ENCODE measurements around the gene NAALADL2.
"Not testable (repeated sequence)": the region's sequence is repeated elsewhere in the genome, so short reads cannot be mapped to it uniquely, and the experiment has no call there.

NAALADL2 gene

DNA sequence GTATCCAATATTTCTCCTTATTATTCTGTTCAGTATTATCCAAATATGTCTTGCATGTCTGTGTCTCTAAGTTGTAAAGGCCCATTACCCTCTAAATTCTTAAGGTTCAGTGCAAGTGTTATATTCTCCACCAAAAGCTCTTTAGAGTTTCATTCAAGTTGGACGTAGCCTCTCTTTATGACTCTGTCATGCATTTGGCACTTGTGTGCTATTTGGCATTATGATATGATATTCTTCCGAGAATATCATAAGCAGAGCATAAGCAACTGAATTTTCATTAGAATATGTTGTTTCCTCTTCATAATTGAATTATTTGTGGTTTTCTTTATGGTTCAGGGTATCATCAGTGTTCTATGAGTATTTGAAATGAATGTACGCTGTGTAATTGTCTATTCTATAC lies 594.2 kb downstream of the NAALADL2 start:
- TF ChIP-seq EZH2phosphoT487 (conservative IDR thresholded peaks at IDR 0.05; ENCODE audit: low read length), result no peak
- TF ChIP-seq, protein P1, sequence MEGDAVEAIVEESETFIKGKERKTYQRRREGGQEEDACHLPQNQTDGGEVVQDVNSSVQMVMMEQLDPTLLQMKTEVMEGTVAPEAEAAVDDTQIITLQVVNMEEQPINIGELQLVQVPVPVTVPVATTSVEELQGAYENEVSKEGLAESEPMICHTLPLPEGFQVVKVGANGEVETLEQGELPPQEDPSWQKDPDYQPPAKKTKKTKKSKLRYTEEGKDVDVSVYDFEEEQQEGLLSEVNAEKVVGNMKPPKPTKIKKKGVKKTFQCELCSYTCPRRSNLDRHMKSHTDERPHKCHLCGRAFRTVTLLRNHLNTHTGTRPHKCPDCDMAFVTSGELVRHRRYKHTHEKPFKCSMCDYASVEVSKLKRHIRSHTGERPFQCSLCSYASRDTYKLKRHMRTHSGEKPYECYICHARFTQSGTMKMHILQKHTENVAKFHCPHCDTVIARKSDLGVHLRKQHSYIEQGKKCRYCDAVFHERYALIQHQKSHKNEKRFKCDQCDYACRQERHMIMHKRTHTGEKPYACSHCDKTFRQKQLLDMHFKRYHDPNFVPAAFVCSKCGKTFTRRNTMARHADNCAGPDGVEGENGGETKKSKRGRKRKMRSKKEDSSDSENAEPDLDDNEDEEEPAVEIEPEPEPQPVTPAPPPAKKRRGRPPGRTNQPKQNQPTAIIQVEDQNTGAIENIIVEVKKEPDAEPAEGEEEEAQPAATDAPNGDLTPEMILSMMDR (IDR thresholded peaks at IDR 0.05; ENCODE audit: insufficient read depth, low read length, poor library complexity, severe bottlenecking), result no peak
- no peak overlapping the region for H3K9ac ChIP-seq (ENCODE audit: low read length)
- no peak overlapping the region for H3K4me2 ChIP-seq (ENCODE audit: low read depth, low read length, poor library complexity, severe bottlenecking)
- no peaks in the 10 kb centered on the region for H3K79me2 ChIP-seq (ENCODE audit: insufficient read depth, low read length)
- H3K9me2 ChIP-seq (replicated peaks; ENCODE audit: insufficient read depth, low read length), result no peaks in the 10 kb centered on the region
- no peaks in the 10 kb centered on the region for H3K27me3 ChIP-seq (ENCODE audit: low read length)
- H3K4me3 ChIP-seq (ENCODE audit: insufficient read depth, low read length, poor library complexity, severe bottlenecking), result no peak overlapping the region
- H3K36me3 ChIP-seq (ENCODE audit: low read length), result no peaks in the 10 kb centered on the region
- no peak overlapping the region for H2AFZ ChIP-seq (ENCODE audit: low read depth, low read length, severe bottlenecking)
- H3K9me3 ChIP-seq (ENCODE audit: insufficient read depth, low read length), result no peaks in the 10 kb centered on the region
- H4K20me1 ChIP-seq (ENCODE audit: low read depth, low read length), result no peaks in the 10 kb centered on the region
- no peak overlapping the region for H3K27ac ChIP-seq (ENCODE audit: low read depth, low read length)
- H3F3A ChIP-seq (ENCODE audit: insufficient read depth), result no peaks in the 10 kb centered on the region

DNA sequence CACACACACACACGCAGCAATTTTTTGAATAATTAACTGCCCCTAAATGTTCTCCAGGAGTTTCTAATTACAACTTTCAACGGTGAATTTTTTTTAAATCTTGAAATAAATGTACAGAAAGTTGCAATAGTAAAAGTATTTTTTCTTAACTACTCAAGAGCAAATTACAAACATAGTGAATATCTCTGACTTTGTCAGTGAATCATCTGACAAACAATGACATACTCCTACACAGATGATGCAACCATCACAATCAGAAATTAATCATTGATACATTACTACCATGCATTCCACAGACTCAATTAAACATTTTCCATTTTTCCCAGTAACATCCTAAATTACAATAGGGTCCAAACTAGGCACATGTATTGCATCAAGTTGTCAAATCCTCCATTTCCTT lies 597.3 kb downstream of the NAALADL2 start:
- TF ChIP-seq, protein P1 (IDR thresholded peaks at IDR 0.05; ENCODE audit: insufficient read depth, low read length, poor library complexity, severe bottlenecking), result no peak
- no peak for TF ChIP-seq EZH2phosphoT487 (conservative IDR thresholded peaks at IDR 0.05; ENCODE audit: low read length)
- Histone ChIP-seq H3K27ac (ENCODE audit: low read depth, low read length) (no peak overlapping the region), H3K4me3 (ENCODE audit: insufficient read depth, low read length, poor library complexity, severe bottlenecking) (no peak overlapping the region), H3K27me3 (ENCODE audit: low read length) (no peaks in the 10 kb centered on the region), H3K9ac (ENCODE audit: low read length) (no peak overlapping the region), H4K20me1 (ENCODE audit: low read depth, low read length) (no peaks in the 10 kb centered on the region), H3K36me3 (ENCODE audit: low read length) (no peaks in the 10 kb centered on the region), H3K9me2 (replicated peaks; ENCODE audit: insufficient read depth, low read length) (no peaks in the 10 kb centered on the region), H3K9me3 (ENCODE audit: insufficient read depth, low read length) (no peaks in the 10 kb centered on the region; the same call in 1 of the 2 replicates), H3F3A (ENCODE audit: insufficient read depth) (no peaks in the 10 kb centered on the region), H3K79me2 (ENCODE audit: insufficient read depth, low read length) (no peaks in the 10 kb centered on the region), H2AFZ (ENCODE audit: low read depth, low read length, severe bottlenecking) (no peak overlapping the region), H3K4me2 (ENCODE audit: low read depth, low read length, poor library complexity, severe bottlenecking) (no peak overlapping the region)

DNA sequence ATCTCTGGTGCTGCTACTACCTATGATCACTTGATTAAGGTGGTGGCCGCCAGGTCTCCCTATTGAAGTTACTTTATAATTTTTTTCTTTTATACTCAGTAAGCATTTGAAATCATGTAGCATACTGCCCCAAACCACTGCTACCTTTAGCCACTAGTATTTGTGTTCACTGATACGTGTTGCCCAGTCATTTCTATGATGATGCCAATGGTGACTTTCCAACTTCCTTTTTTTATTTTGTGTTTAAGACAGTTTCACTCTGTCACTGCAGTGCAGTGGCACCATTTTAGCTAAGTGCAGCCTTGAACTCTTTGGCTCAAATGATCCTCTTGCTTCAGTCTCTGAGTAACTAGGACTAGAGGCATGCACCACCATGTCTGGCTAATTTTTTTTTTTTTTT lies 598.2 kb downstream of the NAALADL2 start:
- H3K27me3 ChIP-seq (ENCODE audit: low read length), result no peaks in the 10 kb centered on the region
- no peaks in the 10 kb centered on the region for H3K9me2 ChIP-seq (replicated peaks; ENCODE audit: insufficient read depth, low read length)
- H3K9ac ChIP-seq (ENCODE audit: low read length), result no peak overlapping the region
- no peak overlapping the region for H3K4me2 ChIP-seq (ENCODE audit: low read depth, low read length, poor library complexity, severe bottlenecking)
- H3F3A ChIP-seq (ENCODE audit: insufficient read depth), result no peaks in the 10 kb centered on the region
- H3K9me3 ChIP-seq (ENCODE audit: insufficient read depth, low read length), result no peaks in the 10 kb centered on the region; the same call in 1 of the 2 replicates
- H4K20me1 ChIP-seq (ENCODE audit: low read depth, low read length), result no peaks in the 10 kb centered on the region
- H3K4me3 ChIP-seq (ENCODE audit: insufficient read depth, low read length, poor library complexity, severe bottlenecking), result no peak overlapping the region
- H3K27ac ChIP-seq (ENCODE audit: low read depth, low read length), result no peak overlapping the region
- no peak overlapping the region for H2AFZ ChIP-seq (ENCODE audit: low read depth, low read length, severe bottlenecking)
- H3K36me3 ChIP-seq (ENCODE audit: low read length), result no peaks in the 10 kb centered on the region
- TF ChIP-seq, protein P1 (IDR thresholded peaks at IDR 0.05; ENCODE audit: insufficient read depth, low read length, poor library complexity, severe bottlenecking), result no peak
- TF ChIP-seq EZH2phosphoT487 (conservative IDR thresholded peaks at IDR 0.05; ENCODE audit: low read length), result no peak
- no peaks in the 10 kb centered on the region for H3K79me2 ChIP-seq (ENCODE audit: insufficient read depth, low read length)

DNA sequence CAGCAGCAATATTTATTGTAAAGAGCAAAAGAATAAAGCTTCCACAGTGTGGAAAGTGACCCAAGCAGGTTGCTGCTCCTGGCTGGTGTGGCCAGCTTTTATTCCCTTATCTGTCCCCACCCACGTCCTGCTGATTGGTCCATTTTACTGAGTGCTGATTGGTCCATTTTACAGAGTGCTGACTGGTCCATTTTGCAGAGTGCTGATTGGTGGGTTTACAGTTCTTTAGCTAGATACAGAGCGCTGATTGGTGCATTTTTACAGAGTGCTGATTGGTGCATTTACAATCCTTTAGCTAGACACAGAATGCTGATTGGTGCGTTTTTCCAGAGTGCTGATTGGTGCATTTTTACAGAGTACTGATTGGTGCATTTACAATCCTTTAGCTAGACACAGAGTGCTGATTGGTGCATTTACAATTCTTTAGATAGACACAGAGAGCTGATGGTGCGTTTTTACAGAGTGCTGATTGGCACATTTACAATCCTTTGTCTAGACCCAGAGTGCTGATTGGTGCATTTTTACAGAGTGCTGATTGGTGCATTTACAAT lies 601.8 kb downstream of the NAALADL2 start:
- H3K9me2 ChIP-seq (replicated peaks; ENCODE audit: insufficient read depth, low read length); H3K27me3 ChIP-seq (ENCODE audit: low read length); H3K27ac ChIP-seq (ENCODE audit: low read depth, low read length); H3K4me3 ChIP-seq (ENCODE audit: insufficient read depth, low read length, poor library complexity, severe bottlenecking); H3K9me3 ChIP-seq (ENCODE audit: insufficient read depth, low read length); H3K4me2 ChIP-seq (ENCODE audit: low read depth, low read length, poor library complexity, severe bottlenecking); H4K20me1 ChIP-seq (ENCODE audit: low read depth, low read length); H2AFZ ChIP-seq (ENCODE audit: low read depth, low read length, severe bottlenecking); H3K79me2 ChIP-seq (ENCODE audit: insufficient read depth, low read length); H3F3A ChIP-seq (ENCODE audit: insufficient read depth); H3K9ac ChIP-seq (ENCODE audit: low read length); H3K36me3 ChIP-seq (ENCODE audit: low read length): not testable (repeated sequence)
